Activated naive CD4-positive, alpha-beta T cell treated with anti-CD3 and anti-CD28 coated beads, Interleukin-2, amount 10 ng/mL, durations not matched to agents 7 days and 5 days (primary cell): ENCODE data around the gene DEFB132.
"Not testable (repeated sequence)": the region's sequence is repeated elsewhere in the genome, so short reads cannot be mapped to it uniquely, and the experiment has no call there.

Source experiments
- CTCF ChIA-PET: fragments of 350-600 bp; sonication (Branson Sonifier 250); formaldehyde crosslinking; loops from one replicate; lab custom pipeline; 2021; ENCODE audit warnings: antibody characterized with exemption; lab: Charles Lee
- DNase-seq: peaks from one replicate; pipeline ENCODE4 v3.0.0-alpha.2; 2020
- H3K27ac Mint-ChIP-seq: one replicate; pipeline ENCODE4 v1.8.0; 2021; ENCODE audit warnings: mild to moderate bottlenecking, moderate library complexity, mixed read lengths
- H3K27me3 Mint-ChIP-seq: one replicate; pipeline ENCODE4 v1.8.0; 2021; ENCODE audit warnings: mild to moderate bottlenecking, mixed read lengths
- H3K36me3 Mint-ChIP-seq: one replicate; pipeline ENCODE4 v1.8.0; 2021; ENCODE audit warnings: mixed read lengths
- H3K4me1 Mint-ChIP-seq: one replicate; pipeline ENCODE4 v1.8.0; 2021; ENCODE audit warnings: mixed read lengths
- H3K4me3 Mint-ChIP-seq: one replicate; pipeline ENCODE4 v1.8.0; 2021; ENCODE audit warnings: mild to moderate bottlenecking, moderate library complexity, mixed read lengths
- H3K9me3 Mint-ChIP-seq: one replicate; pipeline ENCODE4 v1.8.0; 2021; ENCODE audit warnings: mixed read lengths

The DEFB132 gene, protein sequence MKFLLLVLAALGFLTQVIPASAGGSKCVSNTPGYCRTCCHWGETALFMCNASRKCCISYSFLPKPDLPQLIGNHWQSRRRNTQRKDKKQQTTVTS

DNA sequence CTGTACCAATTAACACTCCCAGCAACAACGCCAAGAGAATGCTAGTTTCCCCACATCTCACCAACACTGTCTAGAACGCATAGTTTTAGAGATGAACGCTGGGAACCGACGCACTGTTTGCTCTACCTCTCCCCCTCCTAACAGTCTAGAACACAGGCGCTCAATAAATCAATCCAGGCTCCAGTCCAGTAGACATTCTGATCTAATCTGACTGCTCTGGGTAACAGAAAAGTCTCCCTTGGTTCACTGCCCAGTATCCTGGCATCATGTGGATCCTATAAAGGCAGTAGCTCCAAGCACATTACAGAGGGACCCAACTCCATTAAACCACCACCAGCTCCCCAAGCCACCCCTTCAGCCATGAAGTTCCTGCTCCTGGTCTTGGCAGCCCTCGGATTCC, at the start of gene DEFB132:
DEFB132 (plus strand) TSS at position 306 of the 400 bp plus-strand sequence; CDS start at position 361, 55 bp downstream.
- CTCF ChIA-PET = interaction anchor here (1.0 to 1.7 kb wide), 4 partner anchors 8 to 46 kb away, joined by 3 to 7 read pairs (median 6); no protein-coding TSS in a partner anchor
- H3K4me3 Mint-ChIP-seq = no peak within 1 kb of the TSS

DNA sequence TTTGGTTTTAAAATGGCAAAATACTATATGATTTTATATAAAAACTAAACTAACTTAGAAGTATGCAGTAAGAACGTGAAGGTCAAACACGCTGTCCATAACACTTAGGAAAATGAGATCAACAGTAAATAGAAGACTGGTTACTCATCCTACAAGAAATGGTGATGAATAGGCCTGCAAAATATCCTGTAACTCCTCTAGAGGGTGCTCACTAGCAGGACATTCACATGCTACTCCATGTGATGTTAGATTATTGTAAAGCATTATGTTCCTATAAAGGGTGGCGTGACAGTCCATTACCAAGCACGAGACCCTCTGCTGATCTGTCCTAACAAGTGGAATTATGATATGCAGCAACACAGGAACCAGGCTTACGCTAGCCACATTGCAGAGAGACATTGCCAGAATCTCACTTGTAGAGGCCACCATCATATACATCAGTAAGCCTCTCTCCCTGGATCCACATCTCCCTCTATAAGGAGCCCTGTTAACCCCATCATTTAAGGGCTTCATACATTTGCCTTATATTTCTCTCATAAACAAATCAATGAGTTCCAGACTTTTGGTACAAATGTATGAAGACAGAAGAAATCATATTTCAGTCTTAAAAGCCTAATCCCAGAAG, 48.5 kb upstream of the DEFB132 start:
- Mint-ChIP-seq H3K4me3 (no peak overlapping the region), H3K9me3 (no peaks in the 10 kb centered on the region), H3K27ac (no peak overlapping the region), H3K36me3 (no peaks in the 10 kb centered on the region), H3K27me3 (peaks cover 7% of the 10 kb centered on the region), H3K4me1 (no peaks in the 10 kb centered on the region)
- DNase-seq = peak; percentile 38
- CTCF ChIA-PET = interaction anchor here (0.9 to 2.8 kb wide), 4 partner anchors 13 to 122 kb away, joined by 3 to 35 read pairs (median 19); no protein-coding TSS in a partner anchor

More for the DNA sequence above, at the start of gene DEFB132:
- no peak within 1 kb of the TSS for H3K27ac Mint-ChIP-seq
- H3K36me3 Mint-ChIP-seq = no peaks in the 10 kb centered on the region
- DNase-seq = no peak
- H3K9me3 Mint-ChIP-seq = no peaks in the 10 kb centered on the region
- peaks cover 10% of the 10 kb centered on the region for H3K4me1 Mint-ChIP-seq
- H3K27me3 Mint-ChIP-seq = peaks cover 15% of the 10 kb centered on the region

DNA sequence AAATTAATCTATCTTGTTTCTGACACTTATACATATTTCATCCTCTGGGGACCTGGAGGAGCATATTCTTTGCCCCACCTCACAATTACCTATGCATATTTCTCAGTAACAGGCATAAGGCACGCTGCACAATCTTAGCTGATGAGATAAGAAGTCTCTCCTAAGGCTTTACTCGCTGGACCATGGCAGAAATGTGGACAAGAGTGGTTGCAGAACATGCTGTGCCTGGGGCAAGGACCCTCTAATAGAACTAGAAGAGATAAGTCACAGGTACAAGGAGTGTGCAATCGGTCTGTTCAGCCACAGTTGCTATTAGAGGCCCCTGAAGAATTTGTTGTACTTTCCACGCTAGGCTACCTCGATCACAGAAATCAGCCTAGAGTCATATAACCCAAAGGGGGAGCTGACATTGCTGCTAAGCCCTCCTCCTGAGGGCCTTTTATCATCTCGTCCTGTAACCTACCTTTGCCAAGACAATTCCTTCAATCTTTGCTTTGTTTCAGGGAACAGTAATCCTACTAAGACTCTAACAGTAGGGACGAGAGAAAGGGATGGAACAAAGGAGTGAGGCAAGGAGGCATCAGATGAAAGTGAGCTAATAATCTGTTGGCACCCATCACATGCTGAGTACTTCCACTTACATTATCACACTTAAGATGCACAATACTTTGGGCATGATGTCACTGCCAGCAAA, 46.6 kb upstream of the DEFB132 start:
- CTCF ChIA-PET = interaction anchor here (1.1 to 2.5 kb wide), 6 partner anchors 8 to 120 kb away, joined by 3 to 29 read pairs (median 3); partner anchors contain the start of gene DEFB132

DNA sequence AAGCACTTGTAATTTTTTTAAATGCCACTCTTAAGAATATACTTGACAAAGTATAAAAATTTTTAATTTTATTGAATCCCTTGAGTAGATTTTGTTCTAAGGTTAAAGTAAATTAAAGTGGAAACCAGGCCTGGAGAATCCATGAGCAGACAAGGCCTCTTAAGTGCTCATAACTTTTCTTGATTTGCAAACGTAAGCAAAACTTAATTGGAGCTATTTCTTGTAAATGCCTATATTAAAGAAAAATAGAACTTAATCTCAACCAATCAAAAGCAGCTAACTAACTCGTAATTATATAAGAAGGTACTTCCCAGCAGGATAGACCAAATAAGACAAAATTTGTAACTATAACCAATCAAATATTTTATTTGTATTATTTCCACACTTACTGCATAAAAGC, 43.1 kb upstream of the DEFB132 start:
- CTCF ChIA-PET = interaction anchor here (1.0 to 2.0 kb wide), 3 partner anchors 49 to 116 kb away, joined by 3 to 8 read pairs (median 6); no protein-coding TSS in a partner anchor
- H3K4me3 Mint-ChIP-seq = no peak overlapping the region
- peaks cover 14% of the 10 kb centered on the region for H3K27me3 Mint-ChIP-seq
- H3K9me3 Mint-ChIP-seq = no peaks in the 10 kb centered on the region
- no peaks in the 10 kb centered on the region for H3K36me3 Mint-ChIP-seq
- no peak overlapping the region for H3K27ac Mint-ChIP-seq
- DNase-seq = no peak
- no peaks in the 10 kb centered on the region for H3K4me1 Mint-ChIP-seq

More for the DNA sequence above, 46.6 kb upstream of the DEFB132 start:
- H3K27ac Mint-ChIP-seq = no peak overlapping the region
- no peaks in the 10 kb centered on the region for H3K4me1 Mint-ChIP-seq
- H3K9me3 Mint-ChIP-seq = no peaks in the 10 kb centered on the region
- peaks cover 7% of the 10 kb centered on the region for H3K27me3 Mint-ChIP-seq
- no peaks in the 10 kb centered on the region for H3K36me3 Mint-ChIP-seq
- DNase-seq = no peak
- H3K4me3 Mint-ChIP-seq = no peak overlapping the region

DNA sequence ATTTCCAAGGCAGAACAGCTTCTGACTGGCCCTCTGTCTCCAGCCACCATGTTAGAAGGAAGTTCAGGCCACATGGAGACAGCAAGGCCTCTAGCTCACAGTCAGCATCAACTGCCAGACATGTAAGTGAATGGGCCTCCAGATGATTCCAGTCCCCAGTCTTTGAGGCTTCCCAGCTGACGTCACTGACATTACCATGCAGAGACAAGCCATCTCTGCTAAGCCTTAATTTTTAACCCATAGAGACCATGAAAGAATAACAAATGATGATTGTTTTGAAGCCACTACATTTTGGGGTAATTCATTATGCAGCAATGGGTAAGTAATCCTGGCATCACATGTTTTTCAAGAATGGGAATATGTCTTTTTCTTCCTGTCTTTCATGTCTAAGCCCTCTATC, 41.7 kb upstream of the DEFB132 start:
- DNase-seq = no peak
- H3K36me3 Mint-ChIP-seq = no peaks in the 10 kb centered on the region
- no peaks in the 10 kb centered on the region for H3K9me3 Mint-ChIP-seq
- no peaks in the 10 kb centered on the region for H3K4me1 Mint-ChIP-seq
- no peak overlapping the region for H3K27ac Mint-ChIP-seq
- no peak overlapping the region for H3K4me3 Mint-ChIP-seq
- CTCF ChIA-PET = interaction anchor here (1.1 to 2.0 kb wide), 3 partner anchors 10 to 115 kb away, joined by 4 to 8 read pairs (median 6); no protein-coding TSS in a partner anchor
- H3K27me3 Mint-ChIP-seq = peaks cover 16% of the 10 kb centered on the region

DNA sequence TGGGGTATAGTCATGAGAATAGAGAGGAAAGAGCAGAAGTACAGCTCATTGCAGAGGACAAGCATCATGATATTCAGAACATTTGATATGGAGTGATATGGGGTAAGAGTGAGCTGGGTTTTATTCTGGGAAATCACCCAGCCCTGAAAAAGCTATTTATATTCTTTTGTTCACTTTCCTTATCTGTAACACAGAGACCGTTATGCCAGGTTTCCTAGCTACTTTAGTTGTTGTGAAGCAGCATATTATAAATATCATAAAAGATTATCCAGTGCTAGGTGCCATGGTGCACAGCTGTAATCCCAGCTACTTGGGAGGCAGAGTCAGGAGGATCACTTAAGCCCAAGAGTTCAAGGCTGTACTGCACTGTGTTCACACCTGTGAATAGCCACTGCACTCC, 40.3 kb upstream of the DEFB132 start:
- peaks cover 16% of the 10 kb centered on the region for H3K27me3 Mint-ChIP-seq
- no peak for DNase-seq
- H3K27ac Mint-ChIP-seq = no peak overlapping the region
- CTCF ChIA-PET = interaction anchor here (0.6 to 1.4 kb wide), 4 partner anchors 10 to 261 kb away, joined by 3 to 4 read pairs (median 3); partner anchors contain the start of gene DEFB129
- H3K4me1 Mint-ChIP-seq = no peaks in the 10 kb centered on the region
- H3K4me3 Mint-ChIP-seq = no peak overlapping the region
- H3K36me3 Mint-ChIP-seq = no peaks in the 10 kb centered on the region
- H3K9me3 Mint-ChIP-seq = no peaks in the 10 kb centered on the region

DNA sequence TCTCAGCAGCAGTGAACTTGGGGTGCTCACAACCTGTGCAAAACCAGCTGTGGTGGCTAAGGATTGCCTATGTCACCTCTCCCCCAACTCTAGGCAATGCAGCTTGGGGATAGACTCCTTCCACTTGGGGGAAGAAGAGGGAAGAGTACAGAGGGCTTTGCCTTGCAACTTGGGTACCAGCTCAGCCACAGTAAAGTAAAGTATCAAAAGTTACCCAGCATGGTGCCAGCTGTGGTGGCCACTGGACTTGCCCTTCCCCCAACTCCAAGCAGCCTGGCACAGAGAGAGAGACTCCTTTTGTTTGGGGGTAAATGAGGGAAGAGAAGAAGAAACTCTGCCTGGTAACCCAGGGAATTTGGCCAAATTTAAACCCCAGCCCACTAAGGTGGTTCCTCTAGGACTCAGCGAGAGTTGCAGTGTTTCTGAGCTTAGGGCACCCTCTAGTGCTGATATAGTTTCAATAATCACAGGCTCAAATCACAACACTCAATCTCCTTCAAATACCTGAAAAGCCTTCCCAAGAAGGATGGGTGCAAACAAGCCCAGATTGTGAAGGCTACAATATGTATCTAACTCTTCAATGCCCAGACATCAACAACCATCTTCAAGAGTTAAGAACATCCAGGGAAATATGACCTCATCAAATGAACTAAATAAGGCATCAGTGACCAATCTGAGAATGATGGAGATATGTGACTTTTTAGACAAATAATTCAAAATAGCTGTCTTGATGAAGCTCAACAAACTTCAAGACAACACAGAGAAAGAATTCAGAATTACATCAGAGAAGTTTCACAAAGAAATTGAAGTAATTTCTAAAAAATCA, 38.0 kb upstream of the DEFB132 start:
- DNase-seq = no peak
- H3K36me3 Mint-ChIP-seq = no peaks in the 10 kb centered on the region

DNA sequence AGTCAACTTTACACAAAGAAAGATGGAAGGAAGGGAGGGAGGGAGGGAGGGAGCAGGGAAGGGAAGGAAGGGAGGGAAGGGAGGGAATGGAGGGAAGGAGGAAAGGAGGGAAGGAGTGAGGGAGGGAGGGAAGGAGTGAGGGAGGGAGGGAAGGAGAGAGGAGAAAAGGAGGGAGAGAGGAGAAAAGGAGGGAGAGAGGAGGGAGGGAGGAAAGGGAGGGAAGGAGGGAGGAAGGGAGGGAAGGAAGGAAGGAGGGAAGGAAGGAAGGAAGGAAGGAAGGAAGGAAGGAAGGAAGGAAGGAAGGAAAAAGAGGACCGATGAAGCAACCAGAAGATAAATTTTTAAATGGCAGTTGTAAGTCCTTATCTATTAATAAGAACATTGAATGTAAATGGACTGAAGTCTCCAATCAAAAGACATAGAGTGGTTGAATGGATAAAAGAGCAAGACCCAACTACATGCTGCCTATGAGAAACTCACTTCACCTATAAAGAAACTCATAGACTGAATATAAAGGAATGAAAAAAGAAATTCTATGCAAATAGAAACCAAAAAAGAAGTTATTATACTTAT, 36.2 kb upstream of the DEFB132 start:
- CTCF ChIA-PET = no interaction called here
- Mint-ChIP-seq H3K9me3 (peaks cover 3% of the 10 kb centered on the region), H3K4me3 (no peak overlapping the region), H3K36me3 (no peaks in the 10 kb centered on the region), H3K4me1 (peaks cover 5% of the 10 kb centered on the region), H3K27ac (no peak overlapping the region), H3K27me3 (peaks cover 6% of the 10 kb centered on the region)
- DNase-seq = no peak

More for the DNA sequence above, 38.0 kb upstream of the DEFB132 start:
- H3K4me3 Mint-ChIP-seq = no peak overlapping the region
- CTCF ChIA-PET = interaction anchor here (0.7 to 1.6 kb wide), 5 partner anchors 8 to 111 kb away, joined by 3 to 8 read pairs (median 3); partner anchors contain the start of gene DEFB129
- H3K27me3 Mint-ChIP-seq = peaks cover 9% of the 10 kb centered on the region
- H3K9me3 Mint-ChIP-seq = no peaks in the 10 kb centered on the region
- H3K4me1 Mint-ChIP-seq = no peaks in the 10 kb centered on the region
- H3K27ac Mint-ChIP-seq = no peak overlapping the region

DNA sequence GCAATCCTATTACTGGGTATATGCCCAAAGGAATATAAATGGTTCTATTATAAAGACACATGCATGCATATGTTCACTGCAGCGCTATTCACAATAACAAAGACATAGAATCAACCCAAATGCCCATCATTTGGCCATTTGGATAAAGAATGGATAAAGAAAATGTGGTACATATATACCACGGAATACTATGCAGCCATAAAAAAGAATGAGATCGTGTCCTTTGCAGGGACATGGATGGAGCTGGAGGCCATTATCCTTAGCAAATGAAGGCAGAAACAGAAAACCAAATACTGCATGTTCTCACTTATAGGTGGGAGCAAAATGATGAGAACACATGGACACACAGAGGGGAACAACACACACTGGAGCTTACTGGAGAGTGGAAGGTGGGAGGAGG, 31.6 kb upstream of the DEFB132 start:
- CTCF ChIA-PET = interaction anchor here (1.1 to 1.9 kb wide), 4 partner anchors 10 to 106 kb away, joined by 3 to 5 read pairs (median 4); no protein-coding TSS in a partner anchor
- not testable (repeated sequence) for DNase-seq, H3K27ac Mint-ChIP-seq, H3K27me3 Mint-ChIP-seq, H3K9me3 Mint-ChIP-seq, H3K36me3 Mint-ChIP-seq, H3K4me3 Mint-ChIP-seq
- peaks cover 21% of the 10 kb centered on the region for H3K4me1 Mint-ChIP-seq

DNA sequence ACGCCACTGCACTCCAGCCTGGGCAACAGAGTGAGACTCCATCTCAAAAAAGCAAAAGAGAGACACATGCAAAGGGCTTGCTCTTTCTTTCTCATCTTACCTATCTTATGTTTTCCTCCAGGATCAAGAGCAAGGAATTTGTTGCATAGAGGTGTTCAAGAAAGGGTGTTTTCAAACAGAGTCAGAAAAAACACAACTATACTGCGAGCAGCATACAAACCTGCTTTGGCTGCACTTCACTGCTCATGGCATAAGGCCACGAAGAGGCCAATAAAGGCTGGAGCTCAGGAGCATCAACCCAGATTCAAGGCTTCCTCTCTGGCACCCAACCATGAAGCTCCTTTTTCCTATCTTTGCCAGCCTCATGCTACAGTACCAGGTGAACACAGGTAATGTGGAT, 30.6 kb upstream of the DEFB132 start, which contains the start of gene DEFB129:
DEFB129 (plus strand) TSS at position 301 of the 400 bp plus-strand sequence; CDS start at position 332, 31 bp downstream.
- Mint-ChIP-seq H3K27me3 (no peaks in the 10 kb centered on the region), H3K4me3 (no peak within 1 kb of the TSS), H3K36me3 (no peaks in the 10 kb centered on the region), H3K9me3 (peaks cover 3% of the 10 kb centered on the region), H3K27ac (peak within 1 kb of the TSS; percentile 46), H3K4me1 (peaks cover 21% of the 10 kb centered on the region)
- DNase-seq = no peak
- CTCF ChIA-PET = interaction anchor here (1.1 to 1.9 kb wide), 5 partner anchors 8 to 104 kb away, joined by 3 to 8 read pairs (median 4); no protein-coding TSS in a partner anchor

DNA sequence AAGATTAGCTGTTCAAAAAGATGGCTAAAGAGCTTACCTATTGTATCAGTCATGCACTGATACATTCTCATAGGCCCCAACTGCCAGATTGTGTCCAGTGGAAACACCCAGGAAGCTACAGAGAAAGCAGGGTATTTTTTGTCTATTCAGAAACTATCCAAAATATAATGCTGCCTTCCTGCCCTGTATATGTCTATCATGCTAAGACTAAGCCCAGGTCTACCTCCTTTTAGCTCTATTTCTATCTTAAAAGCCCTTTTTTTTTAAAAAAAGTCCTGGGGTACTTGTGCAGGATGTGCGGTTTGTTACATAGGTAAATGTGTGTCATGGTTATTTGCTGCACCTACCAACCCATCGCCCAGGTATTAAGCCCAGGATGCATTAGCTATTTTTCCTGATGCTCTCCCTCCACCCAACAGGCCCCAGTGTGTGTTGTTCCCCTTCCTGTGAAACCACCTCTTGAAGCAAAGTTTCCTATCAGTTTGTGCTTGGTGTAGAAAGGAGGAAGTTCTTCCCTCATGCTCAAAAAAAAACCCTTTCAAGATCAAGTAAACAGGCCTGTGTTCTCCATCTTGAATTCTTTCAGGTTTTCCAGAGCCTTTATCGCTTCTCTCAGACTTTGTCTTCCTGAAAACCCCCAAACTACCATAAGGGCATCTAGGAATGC, 30.0 kb upstream of the DEFB132 start:
- Mint-ChIP-seq H3K27ac (peak overlapping the region; percentile 46), H3K36me3 (no peaks in the 10 kb centered on the region), H3K27me3 (no peaks in the 10 kb centered on the region), H3K4me1 (peaks cover 21% of the 10 kb centered on the region), H3K4me3 (no peak overlapping the region), H3K9me3 (peaks cover 3% of the 10 kb centered on the region)
- CTCF ChIA-PET = interaction anchor here (1.1 to 1.6 kb wide), 4 partner anchors 8 to 103 kb away, joined by 3 to 8 read pairs (median 4); no protein-coding TSS in a partner anchor
- no peak for DNase-seq

DNA sequence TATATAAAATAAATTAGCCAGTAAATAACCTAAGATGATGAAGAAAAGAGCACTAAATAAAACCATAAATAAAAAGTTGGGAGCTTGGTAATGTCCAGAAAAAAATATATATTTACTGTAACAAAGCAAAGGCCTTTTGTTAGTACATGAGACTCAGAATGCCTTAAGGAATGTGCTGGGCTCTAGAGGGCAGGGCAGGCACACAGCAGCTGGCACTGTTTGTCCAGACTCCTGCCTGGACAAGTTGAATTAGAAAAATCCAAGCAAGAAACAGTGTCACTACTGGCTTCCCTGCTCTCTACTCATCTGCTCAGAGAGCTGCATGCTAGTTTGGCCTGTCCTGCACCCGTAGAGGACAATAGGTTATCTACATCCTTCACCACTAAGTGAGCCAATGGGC, 21.6 kb upstream of the DEFB132 start:
- no peaks in the 10 kb centered on the region for H3K27me3 Mint-ChIP-seq
- DNase-seq = no peak
- no peaks in the 10 kb centered on the region for H3K9me3 Mint-ChIP-seq

More for the DNA sequence above, 21.6 kb upstream of the DEFB132 start:
- Mint-ChIP-seq H3K36me3 (no peaks in the 10 kb centered on the region), H3K27ac (no peak overlapping the region), H3K4me3 (no peak overlapping the region), H3K4me1 (peaks cover 22% of the 10 kb centered on the region)
- CTCF ChIA-PET = interaction anchor here (0.6 kb wide), 1 partner anchor 182 kb away, joined by 4 read pairs; no protein-coding TSS in a partner anchor
